GM18505 (cell line): Measurements from ENCODE around the gene VPREB1.
"Not testable (repeated sequence)": the region's sequence is repeated elsewhere in the genome, so short reads cannot be mapped to it uniquely, and the experiment has no call there.

ENCODE experiments used
- ATAC-seq: cut with Tn5 transposase; IDR thresholded peaks from one replicate; pipeline ENCODE4 v1.9.1; 2021; ENCODE audit not compliant: unreplicated experiment
- POLR2A ChIP-seq: IDR thresholded peaks from 4 replicates; pipeline ENCODE4 v1.6.1; 2011; ENCODE audit warnings: borderline replicate concordance; ENCODE audit not compliant: insufficient read depth, insufficient read length; ENCODE audit errors: extremely low read depth

VPREB1 gene

GRCh38 chr22:22243033-22243680 is 1.4 kb upstream of the VPREB1 start:
- no peak for TF ChIP-seq POLR2A
- ATAC-seq: no peak

- TF ChIP-seq POLR2A: no peak
- ATAC-seq: no peak
Observed at GRCh38 chr22:22245256-22245909, 797 bp downstream of the VPREB1 start.

GRCh38 chr22:22245935-22246525 is 1.4 kb downstream of the VPREB1 start:
- ATAC-seq: no peak
- TF ChIP-seq POLR2A: no peak

- TF ChIP-seq POLR2A: no peak
- no peak for ATAC-seq
Observed at GRCh38 chr22:22246706-22247105, 2.1 kb downstream of the VPREB1 start.

GRCh38 chr22:22248878-22249277 is 4.3 kb downstream of the VPREB1 start:
- ATAC-seq: no peak
- TF ChIP-seq POLR2A: no peak

GRCh38 chr22:22250651-22251050 is 6.1 kb downstream of the VPREB1 start:
- ATAC-seq: not testable (repeated sequence)

- not testable (repeated sequence) for ATAC-seq
Observed at GRCh38 chr22:22256133-22256532, 11.5 kb downstream of the VPREB1 start.

- not testable (repeated sequence) for ATAC-seq
Observed at GRCh38 chr22:22258597-22259415, 14.2 kb downstream of the VPREB1 start.

- ATAC-seq: not testable (repeated sequence)
Observed at GRCh38 chr22:22260169-22260568, 15.6 kb downstream of the VPREB1 start.

- ATAC-seq: not testable (repeated sequence)
Observed at GRCh38 chr22:22260586-22260985, 16.0 kb downstream of the VPREB1 start.

- ATAC-seq: not testable (repeated sequence)
Observed at GRCh38 chr22:22262332-22263074, 17.9 kb downstream of the VPREB1 start.

GRCh38 chr22:22263823-22264222 is 19.2 kb downstream of the VPREB1 start:
- not testable (repeated sequence) for ATAC-seq

GRCh38 chr22:22270036-22270676 is 25.6 kb downstream of the VPREB1 start:
- ATAC-seq: not testable (repeated sequence)

GRCh38 chr22:22277423-22277822 is 32.8 kb downstream of the VPREB1 start:
- not testable (repeated sequence) for ATAC-seq

GRCh38 chr22:22284962-22285756 is 40.6 kb downstream of the VPREB1 start:
- ATAC-seq: not testable (repeated sequence)

- ATAC-seq: not testable (repeated sequence)
Observed at GRCh38 chr22:22286390-22287105, 42.0 kb downstream of the VPREB1 start.

GRCh38 chr22:22287106-22287626 is 42.6 kb downstream of the VPREB1 start:
- ATAC-seq: not testable (repeated sequence)
